Neural progenitor cell (in vitro differentiated cells): ENCODE measurements around the gene ALMS1.

Experiments used
- CTCF ChIP-seq: fragments of 200-600 bp; sonication (generic); IDR thresholded peaks from 2 replicates; pipeline ENCODE4 v1.5.1; 2017; ENCODE audit warnings: antibody characterized with exemption, mild to moderate bottlenecking
- EZH2 ChIP-seq: fragments of 200-600 bp; sonication (generic); IDR thresholded peaks from 2 replicates; pipeline ENCODE4 v1.6.1; 2017; ENCODE audit warnings: antibody characterized with exemption, mild to moderate bottlenecking, moderate library complexity
- EZH2phosphoT487 ChIP-seq: fragments of 200-600 bp; sonication (generic); IDR thresholded peaks from 2 replicates; pipeline ENCODE4 v1.6.1; 2017; ENCODE audit warnings: antibody characterized with exemption

GRCh38 chr2:73652348-73652747 is 266.7 kb downstream of the ALMS1 start:
- TF ChIP-seq CTCF (no peak), EZH2 (no peak), EZH2phosphoT487 (no peak)
